ENCODE measurements around the gene TRPM3.

DNA sequence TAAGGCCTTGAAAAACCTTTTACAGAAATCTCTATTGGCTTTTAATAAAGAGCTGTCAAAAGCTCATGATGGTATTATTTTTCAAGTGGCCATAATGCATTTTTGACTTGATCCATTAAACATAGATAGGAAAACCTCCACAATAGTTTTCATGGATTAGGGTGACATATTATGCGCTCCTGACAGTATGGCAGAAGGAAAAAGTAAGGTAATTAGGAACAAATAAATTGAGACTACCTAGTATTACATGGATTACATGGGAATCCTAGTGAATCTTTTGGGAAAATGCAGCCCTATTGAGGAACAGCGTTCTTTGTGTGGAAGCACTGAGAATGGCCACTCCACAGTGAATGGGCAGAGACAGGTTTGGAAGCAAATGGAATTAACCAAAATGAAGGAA, 171.2 kb downstream of the TRPM3 start:
- no peak for TF ChIP-seq CTCF (IDR thresholded peaks at IDR 0.05)
- no peak for TF ChIP-seq EP300 (IDR thresholded peaks at IDR 0.05)
- no peak for TF ChIP-seq POLR2A (IDR thresholded peaks at IDR 0.05)
